ENCODE measurements around the gene CYP2E1. TPM values are rescaled to one million over a fixed set of nuclear protein-coding genes. Genes with fewer than 3 reads are reported as not detected.

The CYP2E1 gene
- total and polyA plus RNA-seq, 3 donors from 2014 or later = 9.0 to 10.2 (median 9.6) TPM

DNA sequence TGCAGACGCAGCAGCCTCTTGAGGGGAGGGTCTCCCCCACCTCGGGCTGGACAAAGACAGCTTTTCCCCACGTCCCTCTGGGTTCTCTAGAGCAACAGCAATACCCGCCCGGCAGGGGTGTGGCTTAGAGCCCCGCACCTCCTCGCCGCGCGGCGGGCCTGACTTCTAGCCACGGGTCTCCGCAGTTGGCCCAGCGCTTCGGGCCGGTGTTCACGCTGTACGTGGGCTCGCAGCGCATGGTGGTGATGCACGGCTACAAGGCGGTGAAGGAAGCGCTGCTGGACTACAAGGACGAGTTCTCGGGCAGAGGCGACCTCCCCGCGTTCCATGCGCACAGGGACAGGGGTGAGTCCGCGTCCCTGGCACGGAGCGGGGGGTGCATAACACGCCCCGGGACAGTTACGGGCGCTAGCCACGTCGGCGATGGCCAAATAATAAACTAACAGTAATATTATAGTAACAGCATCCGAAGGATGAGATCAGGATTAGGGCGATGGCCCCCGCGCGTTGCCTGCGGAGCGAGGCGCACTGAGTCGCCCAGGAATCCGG is 1.2 kb downstream of the CYP2E1 start:
- intact Hi-C loops (cut with DNase I; ENCODE audit: low total_unique reads) = no loop called here

GRCh38 chr10:133528845-133529575 is 1.8 kb downstream of the CYP2E1 start:
- intact Hi-C loops (cut with DNase I; ENCODE audit: low total_unique reads) = no loop called here
- Histone ChIP-seq H3K4me1 (no peaks in the 10 kb centered on the region), H3K36me3 (ENCODE audit: low read depth, missing control alignments) (no peaks in the 10 kb centered on the region), H3K4me3 (peak overlapping the region; percentile 40 to 50), H3K27me3 (no peaks in the 10 kb centered on the region), H3K9me3 (no peaks in the 10 kb centered on the region), H3K27ac (no peak overlapping the region)
- DNase-seq = peak; percentile 36
- TF ChIP-seq POLR2A (IDR thresholded peaks at IDR 0.05) = no peak
- 3 to 25% methylated on average over 12 to 37 of the region's 37 CpGs for WGBS, 2 donors

More for the DNA sequence above, 1.2 kb downstream of the CYP2E1 start:
- Histone ChIP-seq H3K27me3 (no peaks in the 10 kb centered on the region), H3K36me3 (ENCODE audit: low read depth, missing control alignments) (no peaks in the 10 kb centered on the region), H3K4me3 (peak overlapping the region; percentile 40 to 50), H3K9me3 (no peaks in the 10 kb centered on the region), H3K27ac (no peak overlapping the region), H3K4me1 (no peaks in the 10 kb centered on the region)
- 0 to 25% methylated on average over 3 to 34 of the region's 50 CpGs for WGBS, 2 donors
- DNase-seq = peak; percentile 21
- no peak for TF ChIP-seq CTCF (IDR thresholded peaks at IDR 0.05)
- TF ChIP-seq POLR2A (IDR thresholded peaks at IDR 0.05) = no peak

- no peak for DNase-seq
- Histone ChIP-seq H3K4me3 (peak overlapping the region; percentile 40 to 50), H3K36me3 (ENCODE audit: low read depth, missing control alignments) (no peaks in the 10 kb centered on the region), H3K9me3 (no peaks in the 10 kb centered on the region), H3K27ac (no peak overlapping the region), H3K4me1 (no peaks in the 10 kb centered on the region), H3K27me3 (no peaks in the 10 kb centered on the region)
- intact Hi-C loops (cut with DNase I; ENCODE audit: low total_unique reads) = no loop called here
- TF ChIP-seq CTCF (IDR thresholded peaks at IDR 0.05) = no peak
- TF ChIP-seq POLR2A (IDR thresholded peaks at IDR 0.05) = no peak
- 6 to 29% methylated on average over 26 of the region's 26 CpGs for WGBS, 2 donors
These were observed 2.4 kb downstream of the CYP2E1 start for GRCh38 chr10:133529576-133529946.

GRCh38 chr10:133530506-133530905 is 3.3 kb downstream of the CYP2E1 start:
- TF ChIP-seq POLR2A (IDR thresholded peaks at IDR 0.05) = no peak
- no peak for TF ChIP-seq CTCF (IDR thresholded peaks at IDR 0.05)
- no peak for DNase-seq
- no peak overlapping the region for H3K27ac ChIP-seq
- H3K4me1 ChIP-seq = no peaks in the 10 kb centered on the region
- no peaks in the 10 kb centered on the region for H3K9me3 ChIP-seq
- H3K27me3 ChIP-seq = no peaks in the 10 kb centered on the region
- no peak overlapping the region for H3K4me3 ChIP-seq
- intact Hi-C loops (cut with DNase I; ENCODE audit: low total_unique reads) = no loop called here
- 68 to 74% methylated on average over 9 of the region's 9 CpGs for WGBS, 2 donors
- H3K36me3 ChIP-seq (ENCODE audit: low read depth, missing control alignments) = no peaks in the 10 kb centered on the region

DNA sequence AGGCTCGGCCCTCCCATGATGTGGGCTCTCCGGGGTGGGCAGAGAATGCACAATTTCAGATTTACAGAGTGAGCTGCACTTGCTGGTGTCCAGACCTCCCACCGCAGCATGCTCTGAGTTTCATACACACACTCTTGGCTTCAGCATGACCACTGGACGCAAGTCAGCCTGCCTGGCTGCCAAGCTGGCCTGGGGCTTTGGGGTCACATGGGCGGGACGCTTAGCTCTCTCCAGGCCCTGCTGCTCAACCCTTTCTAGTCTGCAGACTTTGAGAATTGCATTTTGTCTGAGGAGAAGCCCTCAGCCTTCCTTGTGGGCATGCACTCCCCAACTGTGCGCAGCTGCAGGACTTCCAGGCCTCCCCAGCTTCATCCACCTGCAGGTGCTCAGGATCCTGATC is 5.7 kb downstream of the CYP2E1 start:
- Histone ChIP-seq H3K27ac (no peak overlapping the region), H3K4me3 (no peak overlapping the region), H3K36me3 (ENCODE audit: low read depth, missing control alignments) (no peaks in the 10 kb centered on the region), H3K27me3 (no peaks in the 10 kb centered on the region), H3K9me3 (no peaks in the 10 kb centered on the region), H3K4me1 (no peaks in the 10 kb centered on the region)
- TF ChIP-seq POLR2A (IDR thresholded peaks at IDR 0.05) = no peak
- intact Hi-C loops (cut with DNase I; ENCODE audit: low total_unique reads) = no loop called here
- WGBS, 2 donors = 65 to 66% methylated on average over 7 of the region's 7 CpGs
- peak; percentile 58 for DNase-seq
